ENCODE results near the gene ZNF821.
"Not testable (repeated sequence)": the region's sequence is repeated elsewhere in the genome, so short reads cannot be mapped to it uniquely, and the experiment has no call there.

Gene ZNF821, protein sequence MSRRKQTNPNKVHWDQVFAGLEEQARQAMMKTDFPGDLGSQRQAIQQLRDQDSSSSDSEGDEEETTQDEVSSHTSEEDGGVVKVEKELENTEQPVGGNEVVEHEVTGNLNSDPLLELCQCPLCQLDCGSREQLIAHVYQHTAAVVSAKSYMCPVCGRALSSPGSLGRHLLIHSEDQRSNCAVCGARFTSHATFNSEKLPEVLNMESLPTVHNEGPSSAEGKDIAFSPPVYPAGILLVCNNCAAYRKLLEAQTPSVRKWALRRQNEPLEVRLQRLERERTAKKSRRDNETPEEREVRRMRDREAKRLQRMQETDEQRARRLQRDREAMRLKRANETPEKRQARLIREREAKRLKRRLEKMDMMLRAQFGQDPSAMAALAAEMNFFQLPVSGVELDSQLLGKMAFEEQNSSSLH

DNA sequence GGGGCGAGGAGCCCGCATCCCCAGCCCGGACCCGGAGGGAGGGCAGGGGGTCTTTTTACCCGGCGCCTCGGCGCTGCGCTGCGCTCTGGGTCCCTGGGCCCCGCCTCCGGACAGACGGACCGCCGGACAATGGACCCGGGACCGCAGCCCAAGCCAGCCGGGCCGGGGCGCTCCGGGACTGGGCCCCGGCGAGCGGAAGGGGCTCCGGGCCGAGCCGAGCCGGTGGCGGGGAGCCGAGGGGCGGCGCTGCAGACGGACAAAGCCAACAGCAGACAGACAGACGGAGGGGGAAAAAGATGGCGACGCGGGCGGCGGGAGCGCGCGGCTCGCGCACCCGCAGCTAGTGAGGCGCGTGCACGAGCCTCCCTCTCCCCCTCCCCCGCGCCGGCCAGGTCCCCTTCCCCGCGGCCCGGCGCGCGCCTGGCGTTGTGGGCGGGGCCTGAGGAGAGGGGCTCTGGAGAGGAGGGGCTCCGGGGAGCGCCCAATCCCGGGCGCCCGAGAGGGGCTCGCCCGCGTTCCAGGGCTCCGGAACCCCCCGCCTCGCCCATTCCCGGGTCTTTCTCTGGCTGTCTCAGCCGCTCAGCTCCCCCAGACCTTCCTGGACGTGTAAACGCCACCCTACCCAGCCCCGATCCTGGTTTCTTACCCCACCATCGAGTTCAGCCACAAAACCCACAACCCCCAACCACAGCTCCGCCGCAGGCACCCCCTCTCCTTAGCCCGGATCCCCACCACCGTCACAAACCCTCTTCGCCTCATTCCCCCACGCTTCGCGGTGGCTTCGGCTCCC, at the start of gene ZNF821:
TSS of gene ZNF821 (minus strand) at position 334 of the 790 bp plus-strand sequence. CDS start 4,236 bp downstream, outside the sequence.
- peak; percentile 34 for DNase-seq (ENCODE audit: low read depth)

DNA sequence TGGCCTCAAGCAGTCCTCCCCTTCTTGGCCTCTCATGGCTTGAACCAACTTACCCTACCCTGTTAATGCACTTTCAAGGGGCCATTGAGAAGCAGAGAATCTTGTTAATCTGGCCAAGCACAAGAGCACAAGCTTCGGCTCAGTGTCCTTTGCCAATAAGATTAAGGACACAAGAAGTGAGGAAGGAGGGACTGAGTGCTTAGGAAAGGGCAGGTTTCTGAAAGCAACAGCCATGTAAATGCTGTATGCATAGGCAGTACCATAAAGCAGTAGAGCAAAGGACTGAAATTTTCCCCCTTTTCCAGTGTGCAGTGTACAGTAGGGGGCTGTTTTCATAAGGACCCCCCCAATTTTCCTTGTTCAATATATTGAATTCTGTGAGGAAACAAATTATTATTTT, 49.0 kb upstream of the ZNF821 start:
- DNase-seq (ENCODE audit: low read depth): no peak

DNA sequence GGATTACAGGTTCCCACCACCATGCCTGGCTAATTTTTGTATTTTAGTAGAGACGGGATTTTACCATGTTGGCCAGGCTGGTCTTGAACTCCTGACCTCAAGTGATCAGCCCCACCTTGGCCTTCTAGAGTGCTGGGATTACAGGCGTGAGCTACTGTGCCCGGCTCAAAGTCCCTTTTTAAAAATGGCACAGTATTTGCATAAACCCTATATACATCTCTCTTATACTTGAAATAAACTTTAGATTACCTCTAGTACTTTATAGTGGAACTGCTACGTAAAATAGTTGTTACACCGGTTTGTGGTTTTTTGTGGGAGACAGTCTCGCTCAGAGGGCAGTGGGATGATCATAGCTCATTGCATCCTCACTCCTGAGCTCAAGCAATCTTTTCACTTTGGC, 47.6 kb upstream of the ZNF821 start:
- no peak for DNase-seq (ENCODE audit: low read depth)

DNA sequence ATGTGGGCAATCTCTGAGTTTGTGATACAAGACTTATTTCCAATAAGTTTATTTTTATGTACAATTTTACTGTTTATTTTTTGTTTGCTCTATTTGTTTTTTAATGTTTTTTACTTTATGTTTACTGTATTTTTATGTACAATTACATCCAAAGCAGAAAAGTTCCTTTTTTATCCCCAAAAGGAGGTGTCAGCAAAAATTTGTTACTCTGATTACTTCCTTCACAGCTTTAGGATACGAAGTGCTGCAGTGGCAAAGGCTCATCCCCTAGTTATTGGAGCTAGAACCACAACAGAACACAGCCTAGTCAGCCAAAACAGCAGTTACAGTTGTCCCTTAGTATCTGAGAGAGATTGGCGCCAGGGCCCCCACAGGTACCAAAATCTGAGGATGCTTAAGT, 47.0 kb upstream of the ZNF821 start:
- no peak for DNase-seq (ENCODE audit: low read depth)

DNA sequence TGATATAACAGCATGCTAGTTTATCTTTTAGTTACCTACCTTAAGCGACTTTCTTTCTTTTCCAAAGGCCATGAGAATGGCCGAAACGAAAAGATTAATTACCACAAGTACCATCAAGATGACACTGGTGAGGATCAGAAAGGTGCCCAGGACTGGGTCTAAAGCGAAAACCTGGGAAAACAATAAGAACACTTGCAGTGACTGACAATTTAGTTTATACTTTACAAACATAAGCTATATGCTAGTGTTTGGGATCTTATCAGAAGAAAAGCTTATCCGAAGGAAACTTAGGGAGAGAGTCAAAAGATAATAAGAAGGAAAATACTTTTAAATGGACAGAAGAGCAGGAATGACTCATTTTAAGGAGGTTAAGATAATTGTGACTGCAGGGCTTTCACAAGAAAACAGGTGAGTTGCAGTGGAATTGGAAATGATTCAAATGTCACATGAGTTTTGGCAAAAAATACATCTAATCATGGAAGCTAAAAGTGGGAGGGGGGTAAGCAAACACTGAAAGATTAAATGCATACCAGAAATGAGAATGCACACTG, 46.1 kb upstream of the ZNF821 start:
- DNase-seq (ENCODE audit: low read depth): no peak

DNA sequence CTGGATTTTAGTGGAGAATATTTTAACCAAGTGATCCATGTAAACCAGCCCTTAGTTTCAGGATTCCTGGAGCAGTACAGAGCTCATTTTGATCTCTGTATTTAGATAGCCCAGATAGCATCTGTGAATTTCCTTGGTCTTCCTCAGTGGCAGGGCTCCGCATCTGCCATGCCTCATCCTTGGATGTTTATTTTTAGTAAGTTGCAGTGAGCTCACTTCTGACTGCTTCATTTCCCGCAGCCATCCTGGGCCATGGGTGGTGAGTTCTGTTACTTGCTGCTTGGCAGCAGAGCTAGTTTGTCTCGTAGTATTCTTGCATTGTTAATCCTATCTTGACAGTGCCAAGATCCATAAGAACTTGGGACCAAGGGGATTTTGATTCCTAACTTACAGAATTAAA, 45.1 kb upstream of the ZNF821 start:
- peak; percentile 49 for DNase-seq (ENCODE audit: low read depth)

DNA sequence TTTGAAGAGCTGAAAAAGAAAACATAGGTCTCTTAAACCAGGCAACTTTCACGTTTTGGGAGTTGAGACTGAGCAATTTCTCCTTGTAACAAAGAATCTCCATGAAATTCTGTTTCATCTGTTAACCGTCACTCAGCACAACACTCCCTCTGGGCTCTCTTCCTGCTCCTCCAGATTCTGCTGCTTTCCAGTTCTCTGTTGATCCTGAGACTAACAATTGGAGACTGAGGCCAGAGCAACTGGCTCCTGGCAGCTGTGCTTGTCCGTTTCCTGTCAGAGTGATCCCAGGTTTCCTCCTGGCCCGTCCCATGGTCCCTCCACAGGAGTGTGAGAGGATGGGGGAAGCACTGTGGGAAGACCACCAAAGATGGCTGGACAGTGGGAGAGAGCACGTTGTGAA, 43.8 kb upstream of the ZNF821 start:
- no peak for DNase-seq (ENCODE audit: low read depth)

DNA sequence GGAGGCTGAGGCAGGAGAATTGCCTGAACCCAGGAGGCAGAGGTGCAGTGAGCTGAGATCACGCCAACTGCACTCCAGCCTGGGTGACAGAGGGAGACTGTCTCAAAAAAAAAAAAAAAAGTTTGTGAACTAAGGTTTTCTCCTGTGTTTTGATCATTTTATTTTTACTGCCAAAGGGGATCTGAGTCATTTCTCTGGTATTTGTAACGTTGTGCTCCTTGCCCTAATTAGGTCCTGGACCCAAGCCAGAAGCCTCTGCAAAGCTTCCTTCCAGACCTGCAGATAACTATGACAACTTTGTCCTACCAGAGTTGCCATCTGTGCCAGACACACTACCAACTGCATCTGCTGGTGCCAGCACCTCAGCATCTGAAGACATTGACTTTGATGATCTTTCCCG, 43.4 kb upstream of the ZNF821 start:
- peak; percentile 82 for DNase-seq (ENCODE audit: low read depth)

DNA sequence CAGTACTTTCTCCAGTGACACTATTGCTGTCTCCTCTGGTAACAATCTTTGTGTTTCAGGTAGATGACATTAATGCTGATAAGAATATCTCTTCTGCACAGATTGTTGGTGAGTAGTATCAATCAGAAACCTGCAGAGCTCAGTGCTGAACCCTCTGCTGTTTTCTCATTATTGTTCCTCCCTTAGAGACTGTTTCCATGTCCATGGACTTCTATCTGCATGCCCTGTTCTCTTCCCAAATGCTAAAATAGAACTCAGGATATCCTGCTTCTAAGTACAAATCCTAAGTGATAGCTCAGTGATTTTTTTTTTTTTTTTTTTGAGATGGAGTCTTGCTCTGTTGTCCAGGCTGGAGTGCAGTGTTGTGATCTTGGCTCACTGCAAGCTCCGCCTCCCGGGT, 40.7 kb upstream of the ZNF821 start:
- DNase-seq (ENCODE audit: low read depth): no peak

DNA sequence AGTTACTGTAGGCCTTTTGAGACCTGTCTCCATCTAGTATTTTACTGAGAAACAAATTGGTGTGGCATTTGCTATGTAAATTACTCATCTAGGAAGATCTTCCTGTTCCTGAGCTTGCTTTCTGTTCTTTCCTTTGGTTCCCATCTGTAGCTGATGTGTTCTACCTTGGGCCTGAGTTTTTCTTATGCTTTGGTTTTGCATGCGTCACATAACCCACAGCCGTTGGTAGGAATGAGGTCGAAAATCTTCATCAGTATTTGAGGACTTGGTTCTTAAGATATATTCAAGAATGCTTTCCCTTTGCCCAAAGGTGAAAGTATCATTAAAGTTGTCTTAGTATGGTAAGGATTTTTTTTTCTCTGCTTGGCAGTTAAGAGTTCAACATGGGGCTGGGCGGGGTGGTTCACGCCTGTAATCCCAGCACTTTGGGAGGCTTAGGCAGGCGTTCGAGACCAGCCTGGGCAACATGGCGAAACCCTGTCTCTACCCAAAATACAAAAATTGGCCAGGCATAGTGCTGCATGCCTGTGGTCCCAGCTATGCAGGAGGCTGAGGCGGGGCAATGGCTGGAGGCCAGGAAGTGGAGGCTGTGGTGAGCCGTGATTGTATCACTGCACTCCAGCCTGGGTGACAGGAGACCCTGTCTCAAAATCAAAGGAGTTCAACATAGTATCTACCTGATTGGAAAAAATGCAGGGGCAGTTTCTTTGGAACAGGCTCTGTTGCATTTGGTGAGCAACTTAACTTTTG, 40.1 kb upstream of the ZNF821 start:
- no peak for DNase-seq (ENCODE audit: low read depth)

DNA sequence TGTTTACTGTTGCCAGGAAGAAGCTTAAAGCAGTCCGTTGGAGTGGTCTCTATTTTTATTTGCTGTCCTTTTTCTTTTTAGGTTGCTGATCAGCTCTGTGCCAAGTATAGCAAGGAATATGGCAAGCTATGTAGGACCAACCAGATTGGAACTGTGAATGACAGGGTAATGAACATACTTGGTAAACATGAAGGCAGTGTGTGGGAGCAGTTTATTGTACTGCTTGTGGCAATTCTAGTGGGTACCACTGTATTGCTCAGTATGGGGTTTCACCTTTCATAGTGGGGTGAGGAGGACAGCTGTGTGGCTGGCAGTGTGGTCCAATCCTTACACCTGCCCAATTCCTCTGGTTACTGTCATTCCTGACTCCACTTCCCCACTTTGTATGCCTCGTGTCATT, 36.7 kb upstream of the ZNF821 start:
- no peak for DNase-seq (ENCODE audit: low read depth)

DNA sequence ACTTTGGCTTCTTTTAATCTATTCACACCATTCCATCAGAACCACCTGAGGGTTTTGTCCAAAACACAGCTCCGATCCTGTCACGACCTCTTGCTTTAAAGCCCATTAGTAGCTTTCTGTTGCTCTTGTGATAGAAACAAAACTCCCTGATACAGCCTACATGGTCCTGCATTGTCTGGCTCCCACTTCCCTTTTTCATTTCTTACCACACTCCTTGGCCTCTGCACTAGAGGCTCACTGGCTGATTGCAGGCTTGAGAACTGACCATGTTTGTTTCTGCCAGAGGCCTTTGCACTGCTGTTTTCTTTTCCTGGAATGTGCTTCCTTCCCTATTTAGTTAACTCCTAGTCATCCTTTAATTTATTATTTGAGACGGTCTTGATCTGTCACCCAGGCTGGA, 35.1 kb upstream of the ZNF821 start:
- no peak for DNase-seq (ENCODE audit: low read depth)

DNA sequence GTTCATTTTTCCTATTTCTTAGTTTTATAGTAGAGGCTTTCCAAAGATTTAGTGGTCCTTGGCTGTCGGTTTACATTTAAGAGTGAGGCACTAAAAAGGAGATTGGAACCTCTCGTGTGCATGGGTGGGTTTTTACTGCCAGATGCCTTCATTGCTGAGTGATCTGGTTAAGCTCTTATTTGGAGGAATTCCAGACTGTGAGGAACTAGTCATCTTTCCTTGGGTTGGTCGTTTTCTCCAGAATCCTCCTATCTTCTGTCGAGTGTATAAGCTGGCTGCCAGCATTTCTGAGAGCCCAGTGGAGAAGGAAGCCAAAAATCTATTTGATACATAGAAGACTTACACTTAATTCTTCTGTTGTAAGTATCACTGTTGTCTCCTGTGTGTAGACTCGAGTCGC, 33.9 kb upstream of the ZNF821 start:
- peak; percentile 65 for DNase-seq (ENCODE audit: low read depth)

DNA sequence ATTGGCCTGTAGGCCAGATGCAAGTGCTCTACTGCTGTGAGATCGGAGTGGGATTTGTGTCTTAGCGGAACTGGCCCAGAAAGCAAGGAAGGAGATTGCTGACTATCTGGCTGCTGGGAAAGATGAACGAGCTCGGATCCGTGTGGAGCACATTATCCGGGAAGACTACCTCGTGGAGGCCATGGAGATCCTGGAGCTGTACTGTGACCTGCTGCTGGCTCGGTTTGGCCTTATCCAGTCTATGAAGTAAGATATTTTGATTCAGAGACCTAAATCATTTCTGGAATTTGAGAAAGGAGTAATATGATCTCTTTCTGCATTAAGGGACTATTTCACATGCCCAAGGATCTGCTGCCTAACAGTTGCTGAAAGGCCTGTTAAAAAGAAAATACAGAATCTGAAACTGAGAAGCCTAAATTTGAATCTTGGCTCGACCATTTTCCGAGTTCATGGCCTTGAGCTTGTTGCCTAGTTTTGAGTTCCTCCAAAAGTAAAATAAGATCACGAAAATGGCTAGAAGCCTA, 32.5 kb upstream of the ZNF821 start:
- no peak for DNase-seq (ENCODE audit: low read depth)

DNA sequence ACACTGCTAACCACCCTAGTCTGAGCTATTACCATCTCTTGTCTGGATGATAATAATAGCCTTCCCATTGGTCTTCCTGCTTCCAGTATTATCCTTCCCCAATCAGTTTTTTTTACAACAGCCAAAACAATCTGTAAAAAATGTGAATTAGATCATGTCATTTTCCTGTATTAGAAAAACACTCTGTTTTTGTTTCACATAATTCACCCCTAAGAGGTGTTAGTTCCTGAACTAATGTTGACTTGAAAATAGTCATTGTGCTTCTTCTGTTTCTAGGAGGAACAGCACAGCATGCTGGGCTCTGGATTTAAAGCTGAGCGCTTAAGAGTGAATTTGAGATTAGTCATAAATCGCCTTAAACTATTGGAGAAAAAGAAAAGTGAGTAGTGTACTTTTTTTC, 31.4 kb upstream of the ZNF821 start:
- DNase-seq (ENCODE audit: low read depth): no peak

DNA sequence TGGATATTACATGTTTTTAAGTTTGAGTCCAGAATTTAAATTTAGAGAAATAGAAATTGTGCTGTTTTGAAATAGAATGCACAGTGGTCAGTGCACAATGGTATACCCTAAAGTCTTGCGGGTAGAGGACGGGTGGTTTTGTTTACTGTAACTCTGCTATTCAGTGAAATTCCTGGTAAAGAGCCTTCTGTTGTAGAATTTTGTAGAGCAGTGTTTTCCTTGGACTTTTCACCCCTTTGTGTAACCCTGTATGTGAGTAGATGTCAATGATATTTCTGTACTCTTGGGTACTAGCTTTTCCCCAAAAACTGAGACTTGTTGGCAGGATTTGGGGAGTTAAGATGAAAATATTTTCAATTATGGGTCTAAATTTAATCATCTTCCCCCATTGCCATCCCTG, 30.8 kb upstream of the ZNF821 start:
- no peak for DNase-seq (ENCODE audit: low read depth)

DNA sequence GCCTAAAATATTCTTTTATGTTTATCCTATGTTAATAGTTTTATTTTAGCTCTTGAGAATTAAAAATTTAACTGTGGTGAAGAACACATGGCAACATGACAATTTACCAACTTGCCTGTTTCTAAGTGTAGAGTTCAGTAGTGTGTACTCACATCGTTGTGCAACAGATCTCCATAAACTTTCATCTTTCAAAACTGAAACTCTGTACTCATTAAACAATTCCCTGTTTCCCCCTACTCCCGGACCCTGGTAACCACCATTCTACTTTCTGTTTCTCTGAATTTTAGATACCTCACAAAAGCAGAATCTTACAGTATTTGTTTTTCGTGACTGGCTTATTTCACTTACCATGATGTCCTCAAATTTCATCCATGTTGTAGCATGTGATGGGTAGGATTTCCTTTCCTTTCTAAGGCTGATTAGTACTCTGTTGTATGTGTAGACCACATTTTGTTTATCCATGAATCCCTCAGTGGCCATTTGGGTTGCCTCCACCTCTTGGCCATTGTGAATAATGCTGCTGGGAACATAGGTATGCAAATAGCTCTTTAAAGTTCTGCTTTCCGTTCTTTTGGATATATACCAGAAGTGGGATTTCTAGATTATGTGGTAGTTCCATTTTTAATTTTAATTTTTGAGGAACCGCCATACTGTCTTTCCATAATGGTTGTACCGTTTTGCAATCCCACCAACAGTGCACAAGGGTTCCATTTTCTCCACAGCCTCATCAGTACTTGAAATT, 28.7 kb upstream of the ZNF821 start:
- no peak for DNase-seq (ENCODE audit: low read depth)

DNA sequence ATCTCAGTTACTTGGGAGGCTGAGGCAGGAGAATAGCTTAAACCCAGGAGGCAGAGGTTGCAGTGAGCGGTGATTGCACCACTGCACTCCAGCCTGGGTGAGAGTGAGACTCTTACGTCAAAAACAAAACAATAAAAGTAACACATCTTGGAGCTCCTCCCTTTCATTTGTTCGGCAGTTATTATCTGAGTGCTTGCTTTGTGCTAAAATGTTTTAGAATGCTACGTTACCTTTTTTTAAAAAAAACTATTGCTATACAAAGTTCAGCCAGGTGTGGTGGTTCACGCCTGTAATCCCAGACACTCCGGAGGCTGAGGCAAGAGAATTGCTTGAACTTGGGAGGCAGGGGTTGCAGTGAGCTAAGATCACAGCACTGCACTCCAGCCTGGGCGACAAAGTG, 27.1 kb upstream of the ZNF821 start:
- no peak for DNase-seq (ENCODE audit: low read depth)

DNA sequence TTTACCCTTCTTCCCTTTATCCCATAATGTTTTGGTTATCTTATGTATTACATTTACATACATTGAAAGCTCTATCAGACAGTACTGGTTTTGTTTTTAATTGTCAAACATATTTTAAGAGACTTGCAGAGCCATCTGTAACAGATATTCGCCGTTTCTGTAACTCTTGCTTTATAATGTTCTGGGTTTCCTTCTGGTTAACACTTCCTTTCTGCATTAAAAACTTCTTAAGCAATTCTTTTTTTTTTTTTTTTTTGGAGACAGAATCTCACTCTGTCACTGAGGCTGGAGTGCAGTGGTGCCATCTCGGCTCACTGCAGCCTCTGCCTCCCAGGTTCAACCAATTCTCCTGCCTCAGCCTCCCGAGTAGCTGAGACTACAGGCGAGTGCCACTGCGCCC, 21.8 kb upstream of the ZNF821 start:
- not testable (repeated sequence) for DNase-seq (ENCODE audit: low read depth)

DNA sequence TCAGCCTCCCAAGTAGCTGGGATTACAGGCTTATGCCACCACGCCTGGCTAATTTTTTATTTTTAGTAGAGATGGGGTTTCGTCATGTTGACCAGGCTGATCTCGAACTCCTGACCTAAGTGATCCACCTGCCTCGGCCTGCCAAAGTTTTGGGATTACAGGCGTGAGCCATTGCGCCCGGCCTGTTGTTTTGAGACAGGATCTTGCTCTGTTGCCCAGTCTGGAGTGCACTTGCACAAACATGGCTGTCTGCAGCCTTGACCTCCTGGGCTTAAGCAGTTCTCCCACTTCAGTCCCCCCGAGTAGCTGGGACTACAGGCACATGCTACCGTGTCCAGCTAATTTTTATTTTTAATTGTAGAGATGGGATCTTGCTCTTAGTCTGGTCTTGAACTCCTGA, 20.3 kb upstream of the ZNF821 start:
- no peak for DNase-seq (ENCODE audit: low read depth)

DNA sequence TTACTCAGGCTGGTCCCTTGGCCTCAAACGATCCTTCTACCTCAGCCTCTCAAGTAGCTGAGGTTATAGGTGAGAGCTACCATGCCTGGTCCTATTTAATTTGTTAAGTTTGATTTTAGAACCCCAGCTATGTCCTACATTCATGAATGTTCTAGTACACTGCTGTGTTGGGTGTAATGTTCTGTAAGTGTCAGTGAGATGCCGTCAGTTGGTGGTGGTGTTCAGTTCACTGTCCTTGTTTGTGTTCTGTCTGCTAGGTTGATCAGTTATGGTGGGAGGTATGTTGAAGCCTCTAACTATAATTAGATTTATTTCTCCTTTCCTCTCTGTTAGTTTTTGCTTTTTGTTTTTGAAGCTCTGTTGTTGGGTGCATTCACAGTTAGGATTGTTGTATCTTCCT, 19.6 kb upstream of the ZNF821 start:
- no peak for DNase-seq (ENCODE audit: low read depth)
